ENCODE data around the gene NDUFAF3.
A peak's percentile ranks its signal among the peaks of the same experiment; 100 is the strongest.
"Not testable (repeated sequence)": the region's sequence is repeated elsewhere in the genome, so short reads cannot be mapped to it uniquely, and the experiment has no call there.

NDUFAF3 gene

GRCh38 chr3:49007068-49007770 lies 14.7 kb upstream of the NDUFAF3 start, which contains the start of gene WDR6:
WDR6 (plus strand) TSS chr3:49007391; CDS start chr3:49007432, 41 bp downstream.
- DNase-seq (ENCODE audit: low read depth), result peak; percentile 97
- TF ChIP-seq CTCF (IDR thresholded peaks at IDR 0.05; ENCODE audit: insufficient read depth, low read depth, low read length, missing control alignments), result peak; percentile 31
- peak within 1 kb of the TSS; percentile 82 for H3K4me3 ChIP-seq (ENCODE audit: low read length)

GRCh38 chr3:49007771-49008528 lies 14.0 kb upstream of the NDUFAF3 start:
- DNase-seq (ENCODE audit: low read depth), result peak; percentile 89
- no peak for TF ChIP-seq CTCF (IDR thresholded peaks at IDR 0.05; ENCODE audit: insufficient read depth, low read depth, low read length, missing control alignments)
- H3K4me3 ChIP-seq (ENCODE audit: low read length), result peak overlapping the region; percentile 82

- DNase-seq (ENCODE audit: low read depth), result not testable (repeated sequence)
- peak overlapping the region; percentile 82 for H3K4me3 ChIP-seq (ENCODE audit: low read length)
Observed at GRCh38 chr3:49008627-49009026, 13.3 kb upstream of the NDUFAF3 start.

- no peak overlapping the region for H3K4me3 ChIP-seq (ENCODE audit: low read length)
- no peak for TF ChIP-seq CTCF (IDR thresholded peaks at IDR 0.05; ENCODE audit: insufficient read depth, low read depth, low read length, missing control alignments)
- no peak for DNase-seq (ENCODE audit: low read depth)
Observed at GRCh38 chr3:49009396-49009795, 12.5 kb upstream of the NDUFAF3 start.

- no peak for DNase-seq (ENCODE audit: low read depth)
- no peak overlapping the region for H3K4me3 ChIP-seq (ENCODE audit: low read length)
- TF ChIP-seq CTCF (IDR thresholded peaks at IDR 0.05; ENCODE audit: insufficient read depth, low read depth, low read length, missing control alignments), result no peak
Observed at GRCh38 chr3:49012441-49013017, 9.4 kb upstream of the NDUFAF3 start.

- H3K4me3 ChIP-seq (ENCODE audit: low read length), result no peak overlapping the region
- no peak for TF ChIP-seq CTCF (IDR thresholded peaks at IDR 0.05; ENCODE audit: insufficient read depth, low read depth, low read length, missing control alignments)
Observed at GRCh38 chr3:49013113-49013737, 8.7 kb upstream of the NDUFAF3 start.

More at GRCh38 chr3:49013113-49013737, 8.7 kb upstream of the NDUFAF3 start:
- no peak for DNase-seq (ENCODE audit: low read depth)

Data from epithelial cell of esophagus (primary cell).